Activated T-helper 17 cell treated with anti-CD3 and anti-CD28 coated beads, Interleukin-2, amount 50 U/mL, for 72 hours (primary cell): ENCODE results near the gene FLG2. TPM values are rescaled to one million over a fixed set of nuclear protein-coding genes. Genes with fewer than 3 reads are reported as not detected.
"Not testable (repeated sequence)": the region's sequence is repeated elsewhere in the genome, so short reads cannot be mapped to it uniquely, and the experiment has no call there.

ENCODE experiments used
- ATAC-seq: fragments of 150-1000 bp; cut with Tn5 transposase; replicated peaks from 2 replicates; pipeline ENCODE4 v1.10.0; 2021; ENCODE audit warnings: mild to moderate bottlenecking, moderate library complexity
- H3K27ac Mint-ChIP-seq: one replicate; pipeline ENCODE4 v1.8.0; 2022; ENCODE audit warnings: mixed read lengths
- H3K27me3 Mint-ChIP-seq: one replicate; pipeline ENCODE4 v1.8.0; 2022; ENCODE audit warnings: mixed read lengths
- H3K36me3 Mint-ChIP-seq: one replicate; pipeline ENCODE4 v1.8.0; 2022; ENCODE audit warnings: low read depth, mild to moderate bottlenecking, mixed read lengths
- H3K4me1 Mint-ChIP-seq: one replicate; pipeline ENCODE4 v1.8.0; 2022; ENCODE audit warnings: mixed read lengths
- H3K4me3 Mint-ChIP-seq: one replicate; pipeline ENCODE4 v1.8.0; 2022; ENCODE audit warnings: mild to moderate bottlenecking, mixed read lengths
- H3K9me3 Mint-ChIP-seq: one replicate; pipeline ENCODE4 v1.8.0; 2022; ENCODE audit warnings: mixed read lengths
- total RNA-seq, 2 donors: library from RNA; stranded (reverse); gene quantifications; one replicate each; pipeline ENCODE4 v1.2.3, GENCODE V29; 2022

FLG2 gene
- total RNA-seq, 2 donors from 2014 or later = not detected

DNA sequence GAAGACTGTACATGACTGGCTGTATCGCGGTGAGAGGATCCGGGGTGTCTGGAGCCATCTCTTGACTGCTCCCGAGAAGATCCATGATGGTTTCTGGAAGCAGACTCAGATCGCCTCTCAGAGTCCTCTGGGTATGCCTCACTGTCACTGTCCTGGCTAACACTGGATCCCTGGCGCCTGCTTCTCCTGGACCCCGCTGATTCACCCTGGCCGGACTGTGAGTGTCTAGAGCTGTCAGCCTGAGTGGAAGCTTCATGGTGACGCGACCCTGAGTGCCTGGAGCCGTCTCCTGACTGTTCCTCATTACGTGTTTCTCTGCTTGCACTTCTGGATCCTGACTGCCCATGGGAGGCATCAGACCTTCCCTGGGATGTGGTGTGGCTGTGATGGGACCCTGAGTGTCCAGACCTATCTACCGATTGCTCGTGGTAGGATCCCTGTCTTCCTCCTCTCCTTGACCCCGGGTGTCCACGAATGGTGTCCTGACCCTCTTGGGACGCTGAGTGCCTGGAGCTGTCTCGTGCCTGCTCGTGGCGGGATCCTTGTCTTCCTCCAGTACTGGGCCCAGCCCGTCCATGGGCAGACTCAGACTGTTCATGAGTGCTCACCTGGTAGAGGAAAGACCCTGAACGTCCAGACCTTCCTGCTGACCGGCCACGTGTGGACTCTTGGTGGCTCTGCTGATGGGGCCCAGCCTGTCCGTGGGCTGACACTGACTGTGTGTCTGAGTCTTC, 56.5 kb downstream of the FLG2 start:
- not testable (repeated sequence) for H3K27ac Mint-ChIP-seq, ATAC-seq, H3K9me3 Mint-ChIP-seq

More for the DNA sequence above, 56.5 kb downstream of the FLG2 start:
- not testable (repeated sequence) for H3K36me3 Mint-ChIP-seq, H3K4me3 Mint-ChIP-seq, H3K27me3 Mint-ChIP-seq, H3K4me1 Mint-ChIP-seq

Other genes starting within 250 kb of the FLG2 start
- under 1 TPM; 0.03 to 0.11 TPM for gene TCHH, start 244.6 kb downstream of the FLG2 start, total RNA-seq
- gene RPTN, start 200.8 kb downstream of the FLG2 start, total RNA-seq = not detected
- not detected for gene HRNR, start 135.8 kb downstream of the FLG2 start, total RNA-seq
- not detected for gene FLG, start 34.8 kb downstream of the FLG2 start, total RNA-seq
- not detected for gene CRNN, start 54.3 kb upstream of the FLG2 start, total RNA-seq
- gene LCE5A, start 150.8 kb upstream of the FLG2 start, total RNA-seq = not detected
- gene CRCT1, start 154.5 kb upstream of the FLG2 start, total RNA-seq = not detected
- not detected for gene LCE3E, start 206.8 kb upstream of the FLG2 start, total RNA-seq
- not detected for gene LCE3D, start 220.5 kb upstream of the FLG2 start, total RNA-seq
- gene LCE3C, start 240.2 kb upstream of the FLG2 start, total RNA-seq = not detected